ENCODE measurements around the gene STH. TPM values are rescaled to one million over a fixed set of nuclear protein-coding genes. Genes with fewer than 3 reads are reported as not detected.

The STH gene
- total and polyA plus RNA-seq, 9 of the 15 experiments (the other 6 are each of a cell fraction or from before 2014, with no cell fraction given), result not detected

DNA sequence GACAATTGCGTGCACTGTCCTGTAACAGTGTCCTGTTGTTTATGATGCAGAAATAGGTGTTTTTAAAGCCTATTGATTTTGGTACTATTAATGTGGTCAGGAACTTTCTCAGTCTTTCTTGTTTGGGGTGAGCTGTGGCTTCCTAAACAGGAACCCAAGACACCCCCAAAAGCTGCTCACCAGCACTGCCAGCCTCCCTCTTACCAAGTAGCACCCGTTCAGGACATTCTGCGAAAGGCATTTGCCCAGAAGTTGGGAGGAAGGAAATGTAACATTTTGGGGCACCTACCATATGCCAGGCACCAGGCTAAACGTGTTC lies 21.6 kb upstream of the STH start:
- BruUV-seq (replicated peaks), result no TSS peak
- Histone ChIP-seq H3K9ac (ENCODE audit: insufficient read depth in 1 of 2, low read depth in 2 of 2, low read length in 2 of 2) (peak overlapping the region in 1 of 2 experiments; percentile 58; a peak in 3 of 4 replicates), H3K36me3 (ENCODE audit: control insufficient read depth, insufficient read depth, low read length) (no peaks in the 10 kb centered on the region), H4K20me1 (replicated peaks; ENCODE audit: control insufficient read depth, insufficient read depth, low read length) (no peaks in the 10 kb centered on the region), H3K4me3 (no peak overlapping the region), H3K27ac (ENCODE audit: extremely low read depth, low read depth, low read length) (peak overlapping the region; percentile 82), H3K9me3 (replicated peaks; ENCODE audit: control insufficient read depth, insufficient read depth, low read depth, low read length) (no peaks in the 10 kb centered on the region), H3K79me2 (ENCODE audit: control insufficient read depth, insufficient read depth, low read length) (no peaks in the 10 kb centered on the region), H3K4me2 (ENCODE audit: insufficient read depth, low read length) (peak overlapping the region; percentile 54), H3K9me1 (ENCODE audit: control insufficient read depth, insufficient read depth, low read length) (peaks cover 3% of the 10 kb centered on the region), H3K27me3 (ENCODE audit: control insufficient read depth in 2 of 2, insufficient read depth in 2 of 2, low read length in 2 of 2) (no peaks in the 10 kb centered on the region), H3K4me1 (replicated peaks in 1 of 2; ENCODE audit: control insufficient read depth in 2 of 2, insufficient read depth in 2 of 2, low read length in 2 of 2) (peaks cover 41 to 44% of the 10 kb centered on the region in 2 experiments), H2AFZ (ENCODE audit: low read depth, low read length) (peak overlapping the region; percentile 99)
- 22% methylated on average over 4 of the region's 4 CpGs for WGBS (ENCODE audit: insufficient coverage, low coverage, missing lambda C conversion rate)
- POLR2A ChIA-PET, result no interaction called here
- DNase-seq (ENCODE audit: extremely low read depth in 1 of 4, low spot score in 3 of 4), result peak in 1 of 4 experiments; percentile 12
- in situ Hi-C loops (cut with MboI) (loop anchor here (25.0 kb wide), 1 partner anchor 860 kb away; no protein-coding TSS in a partner anchor), intact Hi-C loops (cut with micrococcal nuclease) (no loop called here)
- CTCF ChIA-PET (ENCODE audit: low intra/inter-chr PET ratio), result interaction anchor here (0.6 kb wide), 1 partner anchor 843 kb away, joined by 3 read pairs; no protein-coding TSS in a partner anchor
- no peak for ATAC-seq
- no peak for FAIRE-seq
- TF ChIP-seq, protein P1, sequence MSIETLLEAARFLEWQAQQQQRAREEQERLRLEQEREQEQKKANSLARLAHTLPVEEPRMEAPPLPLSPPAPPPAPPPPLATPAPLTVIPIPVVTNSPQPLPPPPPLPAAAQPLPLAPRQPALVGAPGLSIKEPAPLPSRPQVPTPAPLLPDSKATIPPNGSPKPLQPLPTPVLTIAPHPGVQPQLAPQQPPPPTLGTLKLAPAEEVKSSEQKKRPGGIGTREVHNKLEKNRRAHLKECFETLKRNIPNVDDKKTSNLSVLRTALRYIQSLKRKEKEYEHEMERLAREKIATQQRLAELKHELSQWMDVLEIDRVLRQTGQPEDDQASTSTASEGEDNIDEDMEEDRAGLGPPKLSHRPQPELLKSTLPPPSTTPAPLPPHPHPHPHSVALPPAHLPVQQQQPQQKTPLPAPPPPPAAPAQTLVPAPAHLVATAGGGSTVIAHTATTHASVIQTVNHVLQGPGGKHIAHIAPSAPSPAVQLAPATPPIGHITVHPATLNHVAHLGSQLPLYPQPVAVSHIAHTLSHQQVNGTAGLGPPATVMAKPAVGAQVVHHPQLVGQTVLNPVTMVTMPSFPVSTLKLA (conservative IDR thresholded peaks at IDR 0.05), result no peak
- no peak for TF ChIP-seq ARNT (IDR thresholded peaks at IDR 0.05)
- TF ChIP-seq TFAM (CRISPR knock-in tag; conservative IDR thresholded peaks at IDR 0.05), result no peak
- no peak for TF ChIP-seq TEAD2 (tag; IDR thresholded peaks at IDR 0.05)
- TF ChIP-seq, protein P2, sequence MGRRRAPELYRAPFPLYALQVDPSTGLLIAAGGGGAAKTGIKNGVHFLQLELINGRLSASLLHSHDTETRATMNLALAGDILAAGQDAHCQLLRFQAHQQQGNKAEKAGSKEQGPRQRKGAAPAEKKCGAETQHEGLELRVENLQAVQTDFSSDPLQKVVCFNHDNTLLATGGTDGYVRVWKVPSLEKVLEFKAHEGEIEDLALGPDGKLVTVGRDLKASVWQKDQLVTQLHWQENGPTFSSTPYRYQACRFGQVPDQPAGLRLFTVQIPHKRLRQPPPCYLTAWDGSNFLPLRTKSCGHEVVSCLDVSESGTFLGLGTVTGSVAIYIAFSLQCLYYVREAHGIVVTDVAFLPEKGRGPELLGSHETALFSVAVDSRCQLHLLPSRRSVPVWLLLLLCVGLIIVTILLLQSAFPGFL (CRISPR knock-in tag; IDR thresholded peaks at IDR 0.05), result no peak
- peak; percentile 3 for TF ChIP-seq DPF2 (IDR thresholded peaks at IDR 0.05)
- TF ChIP-seq FOXK2 (conservative IDR thresholded peaks at IDR 0.05 in 1 of 2, IDR thresholded peaks at IDR 0.05 in 1 of 2; ENCODE audit: low read depth in 2 of 2), result no peak
- TF ChIP-seq GABPB1 (CRISPR knock-in tag; IDR thresholded peaks at IDR 0.05), result no peak
- no peak for TF ChIP-seq MTF1 (CRISPR knock-in tag; IDR thresholded peaks at IDR 0.05; ENCODE audit: borderline replicate concordance)
- TF ChIP-seq MCM5 (IDR thresholded peaks at IDR 0.05; ENCODE audit: low read depth), result no peak
- TF ChIP-seq NCOA2 (IDR thresholded peaks at IDR 0.05; ENCODE audit: partially characterized antibody in 2 of 2), result no peak
- no peak for TF ChIP-seq ZEB2 (IDR thresholded peaks at IDR 0.05)
- no peak for TF ChIP-seq CHD1 (IDR thresholded peaks at IDR 0.05; ENCODE audit: low read length)
- 0 out of 2 replicates have a peak, but pooled peaks have one; percentile 4 for TF ChIP-seq ZNF766 (CRISPR knock-in tag; conservative IDR thresholded peaks at IDR 0.05)
- no peak for TF ChIP-seq RFX1 (IDR thresholded peaks at IDR 0.05)
- TF ChIP-seq, protein P3, sequence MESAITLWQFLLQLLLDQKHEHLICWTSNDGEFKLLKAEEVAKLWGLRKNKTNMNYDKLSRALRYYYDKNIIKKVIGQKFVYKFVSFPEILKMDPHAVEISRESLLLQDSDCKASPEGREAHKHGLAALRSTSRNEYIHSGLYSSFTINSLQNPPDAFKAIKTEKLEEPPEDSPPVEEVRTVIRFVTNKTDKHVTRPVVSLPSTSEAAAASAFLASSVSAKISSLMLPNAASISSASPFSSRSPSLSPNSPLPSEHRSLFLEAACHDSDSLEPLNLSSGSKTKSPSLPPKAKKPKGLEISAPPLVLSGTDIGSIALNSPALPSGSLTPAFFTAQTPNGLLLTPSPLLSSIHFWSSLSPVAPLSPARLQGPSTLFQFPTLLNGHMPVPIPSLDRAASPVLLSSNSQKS (CRISPR knock-in tag; IDR thresholded peaks at IDR 0.05), result no peak
- TF ChIP-seq ELF1 (tag; IDR thresholded peaks at IDR 0.05), result no peak
- no peak for TF ChIP-seq MEIS2 (IDR thresholded peaks at IDR 0.05; ENCODE audit: partially characterized antibody)
- TF ChIP-seq POLR3G (IDR thresholded peaks at IDR 0.05; ENCODE audit: extremely low read depth, insufficient read length, insufficient replicate concordance), result no peak
- TF ChIP-seq ZNF212 (CRISPR knock-in tag; IDR thresholded peaks at IDR 0.05), result no peak

Data from K562 (cell line).